Measurements from ENCODE around the gene ANKS1B. TPM values are rescaled to one million over a fixed set of nuclear protein-coding genes. Genes with fewer than 3 reads are reported as not detected.

The ANKS1B gene
- polyA plus RNA-seq, 3 donors, result not detected

GRCh38 chr12:98821232-98821631 is 1163.5 kb downstream of the ANKS1B start:
- Histone ChIP-seq H3K79me2 (ENCODE audit: insufficient read depth, low read length) (no peaks in the 10 kb centered on the region), H3K4me1 (ENCODE audit: control insufficient read depth in 1 of 2, insufficient read depth in 2 of 2, low read length in 2 of 2) (no peaks in the 10 kb centered on the region), H3K36me3 (replicated peaks in 1 of 2; ENCODE audit: control insufficient read depth in 1 of 2, insufficient read depth in 2 of 2, low read length in 2 of 2) (no peaks in the 10 kb centered on the region), H3K9me3 (replicated peaks in 1 of 2; ENCODE audit: control insufficient read depth in 1 of 2, insufficient read depth in 1 of 2, low read length in 2 of 2) (no peaks in the 10 kb centered on the region), H3K27ac (ENCODE audit: low read depth in 1 of 2, low read length in 2 of 2) (no peak overlapping the region), H3K27me3 (ENCODE audit: control insufficient read depth in 2 of 2, insufficient read depth in 2 of 2, low read length in 2 of 2) (peaks cover 2 to 7% of the 10 kb centered on the region in 2 donors), H4K20me1 (ENCODE audit: insufficient read depth, low read length) (no peaks in the 10 kb centered on the region), H3K4me2 (replicated peaks; ENCODE audit: extremely low read depth, low read length, poor library complexity, severe bottlenecking) (no peak overlapping the region), H3K9ac (ENCODE audit: insufficient read depth, low read length, poor library complexity, severe bottlenecking) (no peak overlapping the region), H2AFZ (ENCODE audit: insufficient read depth, low read depth, low read length, poor library complexity, severe bottlenecking) (no peak overlapping the region), H3K4me3 (replicated peaks in 1 of 3; ENCODE audit: low read depth in 2 of 3, low read length in 3 of 3) (no peak overlapping the region)
- peaks cover 0 to 2% (median 0%) of the 10 kb centered on the region in 7 donors for H3K9me3 Mint-ChIP-seq
- no peaks in the 10 kb centered on the region for H3K36me3 Mint-ChIP-seq
- no peak overlapping the region for H3K4me3 Mint-ChIP-seq
- 92% methylated on average over 1 of the region's 2 CpGs for WGBS (ENCODE audit: insufficient coverage)
- no peak for TF ChIP-seq CTCF (IDR thresholded peaks at IDR 0.05)
- H3K27ac Mint-ChIP-seq, result no peak overlapping the region
- H3K27me3 Mint-ChIP-seq (ENCODE audit: low read depth in 3 of 3), result peaks cover 3 to 6% (median 4%) of the 10 kb centered on the region in 3 donors
- DNase-seq, result no peak
- intact Hi-C loops (cut with micrococcal nuclease), result no loop called here
- no peaks in the 10 kb centered on the region for H3K4me1 Mint-ChIP-seq

- H3K9me3 ChIP-seq (replicated peaks in 1 of 2; ENCODE audit: control insufficient read depth in 1 of 2, insufficient read depth in 1 of 2, low read length in 2 of 2), result no peaks in the 10 kb centered on the region
- no peaks in the 10 kb centered on the region for H3K4me1 ChIP-seq (ENCODE audit: control insufficient read depth in 1 of 2, insufficient read depth in 2 of 2, low read length in 2 of 2)
- Mint-ChIP-seq H3K9me3 (peaks cover 0 to 2% (median 0%) of the 10 kb centered on the region in 7 donors), H3K4me1 (no peaks in the 10 kb centered on the region), H3K36me3 (no peaks in the 10 kb centered on the region), H3K27me3 (ENCODE audit: low read depth in 3 of 3) (peaks cover 3 to 6% (median 5%) of the 10 kb centered on the region in 3 donors), H3K27ac (no peak overlapping the region), H3K4me3 (no peak overlapping the region)
- H3K9ac ChIP-seq (ENCODE audit: insufficient read depth, low read length, poor library complexity, severe bottlenecking), result no peak overlapping the region
- no peaks in the 10 kb centered on the region for H3K36me3 ChIP-seq (replicated peaks in 1 of 2; ENCODE audit: control insufficient read depth in 1 of 2, insufficient read depth in 2 of 2, low read length in 2 of 2)
- H4K20me1 ChIP-seq (ENCODE audit: insufficient read depth, low read length), result no peaks in the 10 kb centered on the region
- intact Hi-C loops (cut with micrococcal nuclease), result no loop called here
- no peak for TF ChIP-seq CTCF (IDR thresholded peaks at IDR 0.05)
- H3K27me3 ChIP-seq (ENCODE audit: control insufficient read depth in 2 of 2, insufficient read depth in 2 of 2, low read length in 2 of 2), result peaks cover 2 to 3% of the 10 kb centered on the region in 2 donors
- no peak overlapping the region for H3K4me3 ChIP-seq (replicated peaks in 1 of 3; ENCODE audit: low read depth in 2 of 3, low read length in 3 of 3)
- no peak overlapping the region for H2AFZ ChIP-seq (ENCODE audit: insufficient read depth, low read depth, low read length, poor library complexity, severe bottlenecking)
- WGBS (ENCODE audit: insufficient coverage), result 77% methylated on average over 8 of the region's 8 CpGs
- DNase-seq, result no peak
- no peaks in the 10 kb centered on the region for H3K79me2 ChIP-seq (ENCODE audit: insufficient read depth, low read length)
- no peak overlapping the region for H3K4me2 ChIP-seq (replicated peaks; ENCODE audit: extremely low read depth, low read length, poor library complexity, severe bottlenecking)
- H3K27ac ChIP-seq (ENCODE audit: low read depth in 1 of 2, low read length in 2 of 2), result no peak overlapping the region
Observed at GRCh38 chr12:98819821-98820404, 1164.8 kb downstream of the ANKS1B start.

Measured in CD14-positive monocyte (primary cell).